A549 treated with Mapracorat at 1 μM for 4 hours (cell line): ENCODE measurements around the gene POMT2. TPM values are rescaled to one million over a fixed set of nuclear protein-coding genes. Genes with fewer than 3 reads are reported as not detected.

ENCODE experiments used
- total RNA-seq: library from RNA; stranded (reverse); fragments of 200-300 nt; extraction: Qiagen RNA extraction; gene quantifications from 5 replicates; pipeline ENCODE4 v1.2.3, GENCODE V29; 2022

The POMT2 gene
- 25.6 to 31.7 TPM (median 28.0 TPM) in 5 replicates for total RNA-seq

GRCh38 chr14:77320238-77320935 lies at the start of gene POMT2:
POMT2 (minus strand) TSS chr14:77320883; CDS start chr14:77320681, 202 bp downstream.

GRCh38 chr14:77271113-77271710 lies 49.5 kb downstream of the POMT2 start, which contains the start of gene NGB:
NGB (minus strand) TSS chr14:77271206; CDS start chr14:77270937, 269 bp downstream.

Other genes starting within 250 kb of the POMT2 start
- gene CIPC, start 222.6 kb downstream of the POMT2 start, total RNA-seq: 6.4 to 7.2 TPM (median 6.9 TPM) in 5 replicates
- 0.18 to 0.33 TPM (median 0.21 TPM) in 5 replicates for gene ZDHHC22, start 179.1 kb downstream of the POMT2 start, total RNA-seq
- 2.6 to 4.5 TPM (median 3.6 TPM) in 5 replicates for gene TMEM63C, start 139.1 kb downstream of the POMT2 start, total RNA-seq
- gene NGB, start 49.7 kb downstream of the POMT2 start, total RNA-seq: not detected in 5 replicates
- gene GSTZ1, start 153 bp upstream of the POMT2 start, total RNA-seq: 33.1 to 35.0 TPM (median 34.5 TPM) in 5 replicates
- gene TMED8, start 56.2 kb upstream of the POMT2 start, total RNA-seq: 4.8 to 7.1 TPM (median 6.7 TPM) in 5 replicates
- gene SAMD15, start 56.5 kb upstream of the POMT2 start, total RNA-seq: 1.6 to 2.5 TPM (median 1.9 TPM) in 5 replicates
- gene NOXRED1, start 102.6 kb upstream of the POMT2 start, total RNA-seq: 0.13 TPM in 1 of 5 replicates, not detected in the others
- gene VIPAS39, start 136.7 kb upstream of the POMT2 start, total RNA-seq: 12.5 to 13.0 TPM (median 12.8 TPM) in 5 replicates
- 209 to 283 TPM (median 230 TPM) in 5 replicates for gene AHSA1, start 137.2 kb upstream of the POMT2 start, total RNA-seq
- gene ISM2, start 177.9 kb upstream of the POMT2 start, total RNA-seq: 0.29 to 0.64 TPM (median 0.35 TPM) in 5 replicates